Muscle layer of duodenum (tissue), 2 donors: Measurements from ENCODE around the gene PREB.

Experiments
- H3K27ac ChIP-seq: one replicate; pipeline ENCODE4 v1.7.0; 2013; ENCODE audit warnings: mild to moderate bottlenecking, low read length
- H3K27me3 ChIP-seq: one replicate; pipeline ENCODE4 v1.7.0; 2013; ENCODE audit warnings: low read depth, mild to moderate bottlenecking, control low read depth, low read length
- H3K36me3 ChIP-seq, 2 donors: one replicate each; pipeline ENCODE4 v1.7.0; 2013; ENCODE audit warnings: low read length in 2 of 2, control low read depth in 1 of 2, mild to moderate bottlenecking in 1 of 2; ENCODE audit not compliant: insufficient read depth in 2 of 2, control insufficient read depth in 1 of 2
- H3K4me1 ChIP-seq, 2 donors: one replicate each; pipeline ENCODE4 v1.7.0; 2013; ENCODE audit warnings: low read length in 2 of 2, mild to moderate bottlenecking in 2 of 2, control low read depth in 1 of 2, moderate library complexity in 1 of 2; ENCODE audit not compliant: insufficient read depth in 2 of 2, control insufficient read depth in 1 of 2
- H3K4me3 ChIP-seq, 2 donors: one replicate each; pipeline ENCODE4 v1.7.0; 2013; ENCODE audit warnings: low read length in 2 of 2, low read depth in 1 of 2, mild to moderate bottlenecking in 1 of 2
- H3K9me3 ChIP-seq, 2 donors: one replicate each; pipeline ENCODE4 v1.7.0; 2013; ENCODE audit warnings: low read length in 2 of 2, control low read depth in 1 of 2, mild to moderate bottlenecking in 1 of 2; ENCODE audit not compliant: control insufficient read depth in 1 of 2
- donor health status: healthy.

The PREB gene

GRCh38 chr2:27150639-27151230 is 16.3 kb upstream of the PREB start:
- no peaks in the 10 kb centered on the region for H3K9me3 ChIP-seq
- H3K36me3 ChIP-seq, result no peaks in the 10 kb centered on the region
- no peaks in the 10 kb centered on the region for H3K4me1 ChIP-seq
- no peak overlapping the region for H3K27ac ChIP-seq
- no peak overlapping the region for H3K4me3 ChIP-seq
- no peaks in the 10 kb centered on the region for H3K27me3 ChIP-seq

DNA sequence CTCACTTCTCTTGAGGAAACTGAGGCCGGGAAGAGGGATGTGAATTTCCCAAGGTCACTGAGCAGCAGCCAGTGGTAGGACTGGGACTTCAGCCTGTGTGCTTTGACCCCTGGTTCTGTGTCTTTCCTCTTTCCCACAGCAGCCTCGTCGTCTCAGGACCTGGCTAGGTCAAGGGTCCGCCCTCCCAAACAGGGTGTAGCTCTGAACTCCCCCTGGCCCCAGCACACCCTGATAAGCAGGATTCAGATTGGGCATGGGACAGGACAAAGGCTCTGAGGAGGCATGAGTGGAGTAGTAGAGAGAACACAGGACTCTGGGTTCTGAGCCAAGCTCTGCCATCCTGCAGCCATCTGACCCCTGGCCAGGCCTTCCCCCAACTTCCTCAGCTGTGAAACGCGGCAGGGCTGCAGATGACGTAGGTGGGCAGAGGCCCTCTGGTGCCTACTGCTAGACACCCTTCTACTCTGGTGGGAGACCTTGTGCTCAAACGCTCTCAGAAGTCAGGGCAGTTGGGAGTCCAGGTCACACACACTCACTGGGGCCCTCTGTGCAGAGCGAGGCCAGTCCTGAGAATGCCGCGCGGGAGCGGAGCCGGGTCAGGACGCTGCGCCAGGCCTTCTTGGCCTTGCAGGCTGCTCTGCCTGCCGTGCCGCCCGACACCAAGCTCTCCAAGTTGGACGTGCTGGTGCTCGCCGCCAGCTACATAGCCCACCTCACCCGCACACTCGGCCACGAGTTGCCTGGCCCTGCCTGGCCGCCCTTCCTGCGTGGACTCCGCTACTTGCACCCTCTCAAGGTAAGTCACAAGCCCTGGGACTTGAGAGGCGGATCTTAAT is 15.4 kb upstream of the PREB start:
- Histone ChIP-seq H3K36me3 (no peaks in the 10 kb centered on the region), H3K27me3 (no peaks in the 10 kb centered on the region), H3K4me3 (no peak overlapping the region), H3K27ac (no peak overlapping the region), H3K4me1 (no peaks in the 10 kb centered on the region), H3K9me3 (no peaks in the 10 kb centered on the region)

GRCh38 chr2:27148801-27149439 is 14.5 kb upstream of the PREB start, which contains the start of gene TCF23:
TSS of gene TCF23 (plus strand) at chr2:27149004. CDS start at chr2:27149134, 130 bp downstream.
- Histone ChIP-seq H3K9me3 (no peaks in the 10 kb centered on the region), H3K27me3 (no peaks in the 10 kb centered on the region), H3K4me3 (no peak within 1 kb of the TSS), H3K4me1 (no peaks in the 10 kb centered on the region), H3K27ac (no peak within 1 kb of the TSS), H3K36me3 (no peaks in the 10 kb centered on the region)

GRCh38 chr2:27147935-27148334 is 13.5 kb upstream of the PREB start:
- no peaks in the 10 kb centered on the region for H3K36me3 ChIP-seq
- no peaks in the 10 kb centered on the region for H3K4me1 ChIP-seq
- H3K27ac ChIP-seq, result no peak overlapping the region
- no peak overlapping the region for H3K4me3 ChIP-seq
- H3K9me3 ChIP-seq, result no peaks in the 10 kb centered on the region
- H3K27me3 ChIP-seq, result no peaks in the 10 kb centered on the region

GRCh38 chr2:27145682-27146081 is 11.2 kb upstream of the PREB start:
- H3K4me1 ChIP-seq, result no peaks in the 10 kb centered on the region
- H3K4me3 ChIP-seq, result no peak overlapping the region
- no peak overlapping the region for H3K27ac ChIP-seq
- no peaks in the 10 kb centered on the region for H3K36me3 ChIP-seq
- H3K27me3 ChIP-seq, result no peaks in the 10 kb centered on the region
- no peaks in the 10 kb centered on the region for H3K9me3 ChIP-seq

DNA sequence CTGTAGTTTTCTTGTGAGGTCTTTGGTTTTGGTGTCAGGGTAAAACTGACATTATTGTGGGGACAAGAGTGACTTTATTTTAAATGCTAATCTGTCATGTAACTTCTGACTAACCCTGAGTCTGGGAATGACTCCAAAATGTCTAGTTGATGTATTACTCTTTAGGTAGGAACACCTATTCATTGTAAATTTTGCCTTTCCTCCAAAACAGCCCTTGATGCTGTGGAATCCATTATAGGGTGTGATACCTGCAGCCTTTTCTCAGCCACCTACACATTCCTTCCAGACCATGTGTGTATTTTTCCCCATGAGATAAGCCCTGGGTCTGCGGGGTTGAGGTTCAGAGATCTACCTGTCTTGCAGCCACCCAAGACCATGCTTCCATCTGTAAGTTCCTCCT is 8.8 kb upstream of the PREB start:
- Histone ChIP-seq H3K4me3 (no peak overlapping the region), H3K27ac (no peak overlapping the region), H3K27me3 (no peaks in the 10 kb centered on the region), H3K4me1 (no peaks in the 10 kb centered on the region), H3K9me3 (no peaks in the 10 kb centered on the region), H3K36me3 (no peaks in the 10 kb centered on the region)

DNA sequence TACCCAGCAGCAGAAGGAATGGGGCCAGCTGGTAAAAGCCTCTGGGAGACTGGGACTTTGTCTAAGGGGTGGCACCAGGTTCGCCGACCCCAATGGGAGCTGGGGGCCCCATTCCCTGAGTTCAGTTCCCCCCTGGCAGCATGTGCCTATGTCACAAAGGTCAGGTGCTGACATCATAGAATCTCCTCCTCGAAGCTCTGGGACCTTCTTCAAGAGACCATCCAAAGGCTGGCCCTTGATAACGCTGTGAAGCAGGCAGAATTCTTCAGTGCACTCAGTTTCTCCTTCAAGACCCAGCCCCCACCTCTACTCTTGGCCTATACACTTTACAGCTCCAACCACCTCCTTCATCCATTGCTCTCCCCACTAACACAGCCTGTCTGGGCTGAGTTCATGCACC is 4.9 kb upstream of the PREB start, which contains the start of gene PRR30:
Gene PRR30 (minus strand): TSS at position 101 of the 400 bp plus-strand sequence. CDS start 1,081 bp downstream, outside the sequence.
- Histone ChIP-seq H3K27me3 (no peaks in the 10 kb centered on the region), H3K9me3 (no peaks in the 10 kb centered on the region), H3K36me3 (no peaks in the 10 kb centered on the region), H3K4me3 (no peak within 1 kb of the TSS), H3K4me1 (no peaks in the 10 kb centered on the region), H3K27ac (no peak within 1 kb of the TSS)

DNA sequence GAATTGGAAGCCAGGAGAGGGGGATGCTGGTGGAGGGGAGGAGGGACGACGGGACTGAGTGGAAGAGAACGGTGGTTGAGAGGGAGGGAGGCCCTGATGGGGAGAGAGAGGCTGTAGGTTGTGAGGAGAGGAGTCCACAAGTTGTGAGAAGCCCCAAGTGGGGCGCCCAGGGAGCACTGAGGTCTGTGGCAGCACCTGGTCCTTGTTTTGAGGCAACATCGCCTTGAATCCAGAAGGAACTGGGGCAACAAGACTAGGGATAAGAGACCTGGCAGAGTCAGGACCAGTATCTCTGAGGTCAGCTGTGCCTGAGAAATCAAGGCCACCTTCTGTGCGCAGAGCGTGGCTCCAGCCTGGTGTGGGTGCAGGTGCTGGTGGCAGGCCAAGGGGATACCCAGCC is 3.7 kb upstream of the PREB start:
- no peaks in the 10 kb centered on the region for H3K9me3 ChIP-seq
- no peaks in the 10 kb centered on the region for H3K36me3 ChIP-seq
- no peak overlapping the region for H3K4me3 ChIP-seq
- peaks cover 6 to 8% of the 10 kb centered on the region in 2 donors for H3K4me1 ChIP-seq
- H3K27ac ChIP-seq, result no peak overlapping the region
- H3K27me3 ChIP-seq, result no peaks in the 10 kb centered on the region

GRCh38 chr2:27137322-27137935 is 3.0 kb upstream of the PREB start:
- Histone ChIP-seq H3K4me3 (no peak overlapping the region), H3K27me3 (no peaks in the 10 kb centered on the region), H3K4me1 (peaks cover 13 to 15% of the 10 kb centered on the region in 2 donors), H3K36me3 (peaks cover 0 to 2% of the 10 kb centered on the region in 2 donors), H3K9me3 (no peaks in the 10 kb centered on the region), H3K27ac (no peak overlapping the region)

DNA sequence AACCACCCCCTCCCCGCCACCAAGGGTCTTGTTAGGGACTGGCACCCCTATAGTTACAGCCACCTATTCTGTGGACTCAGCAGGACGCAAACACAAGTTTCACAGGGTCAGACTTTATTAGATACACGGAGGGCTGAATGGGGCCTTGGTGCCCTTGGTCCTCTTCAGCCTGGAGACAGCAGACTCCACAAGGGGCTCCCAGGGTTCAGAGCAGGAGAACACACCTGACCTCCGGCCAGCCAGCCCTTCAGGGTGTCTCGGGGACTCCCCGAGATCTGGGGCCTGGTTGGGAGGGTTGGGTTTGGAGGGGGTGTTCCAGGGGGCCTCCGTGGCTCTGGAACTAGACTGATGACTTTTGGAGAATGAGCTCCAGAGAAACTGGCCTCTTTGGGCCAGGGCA is 2.3 kb upstream of the PREB start:
- no peaks in the 10 kb centered on the region for H3K9me3 ChIP-seq
- H3K4me3 ChIP-seq, result no peak overlapping the region
- H3K27me3 ChIP-seq, result no peaks in the 10 kb centered on the region
- H3K4me1 ChIP-seq, result peaks cover 13 to 18% of the 10 kb centered on the region in 2 donors
- H3K27ac ChIP-seq, result no peak overlapping the region
- peaks cover 3 to 8% of the 10 kb centered on the region in 2 donors for H3K36me3 ChIP-seq

GRCh38 chr2:27135478-27135955 is 1.1 kb upstream of the PREB start:
- Histone ChIP-seq H3K4me1 (peaks cover 13 to 18% of the 10 kb centered on the region in 2 donors), H3K27ac (no peak overlapping the region), H3K9me3 (no peaks in the 10 kb centered on the region), H3K4me3 (no peak overlapping the region), H3K27me3 (no peaks in the 10 kb centered on the region), H3K36me3 (peaks cover 14 to 21% of the 10 kb centered on the region in 2 donors)
